Colonic mucosa (tissue), 4 donors: ENCODE data around the gene DNAH17. TPM values are rescaled to one million over a fixed set of nuclear protein-coding genes. Genes with fewer than 3 reads are reported as not detected.

Experiments used
- DNase-seq: peaks from one replicate; pipeline ENCODE4 v3.0.0-alpha.2; 2020
- H3K27ac ChIP-seq: fragments of 200-600 bp; one replicate; pipeline ENCODE4 v1.8.0; 2021
- H3K27me3 ChIP-seq: fragments of 200-600 bp; one replicate; pipeline ENCODE4 v1.8.0; 2021
- H3K36me3 ChIP-seq: fragments of 200-600 bp; one replicate; pipeline ENCODE4 v1.8.0; 2021
- H3K4me1 ChIP-seq: fragments of 200-600 bp; one replicate; pipeline ENCODE4 v1.8.0; 2021; ENCODE audit warnings: mild to moderate bottlenecking
- H3K4me3 ChIP-seq: fragments of 200-600 bp; one replicate; pipeline ENCODE4 v1.8.0; 2021
- H3K9ac ChIP-seq, 2 donors: one replicate each; pipeline ENCODE4 v1.7.0; 2013; ENCODE audit warnings: control low read depth in 2 of 2, low read depth in 2 of 2, low read length in 2 of 2
- H3K9me3 ChIP-seq: fragments of 200-600 bp; one replicate; pipeline ENCODE4 v1.8.0; 2021
- CTCF ChIP-seq: fragments of 200-600 bp; IDR thresholded peaks from one replicate; pipeline ENCODE4 v1.8.0; 2022; ENCODE audit warnings: antibody characterized with exemption, mild to moderate bottlenecking
- intact Hi-C: fragments of 100-400 bp; cut with DNase I; formaldehyde crosslinking; loops from one replicate; pipeline ENCODE4 v1.14.1; 2022
- total RNA-seq, 2 donors: library from RNA; stranded (reverse); fragmentation: NEBNext Ultra II Directional in 1 of 2; extraction: Animal tissue kit (Norgen Biotek cat#: 25700) in 1 of 2; gene quantifications; one replicate each; pipeline ENCODE4 v1.2.1, GENCODE V29; 2021
- donor health status: healthy.
- donor health status: DM: no; HTN: no; CAD: no.
- donor health status: DM: no; HTN: no; CAD: no.

The DNAH17 gene
- total RNA-seq, 2 donors from 2014 or later, result 0.05 to 0.19 TPM

- TF ChIP-seq CTCF, result no peak
- intact Hi-C loops, result no loop called here
- Histone ChIP-seq H3K36me3 (no peaks in the 10 kb centered on the region), H3K27ac (no peak overlapping the region), H3K9ac (no peak overlapping the region), H3K27me3 (no peaks in the 10 kb centered on the region), H3K4me3 (no peak overlapping the region), H3K9me3 (no peaks in the 10 kb centered on the region), H3K4me1 (no peaks in the 10 kb centered on the region)
- no peak for DNase-seq
Measured at GRCh38 chr17:78524870-78525510, 52.2 kb downstream of the DNAH17 start.

GRCh38 chr17:78523934-78524655 is 53.1 kb downstream of the DNAH17 start:
- H3K36me3 ChIP-seq, result no peaks in the 10 kb centered on the region
- no peak overlapping the region for H3K4me3 ChIP-seq
- TF ChIP-seq CTCF, result no peak
- H3K27me3 ChIP-seq, result no peaks in the 10 kb centered on the region
- H3K27ac ChIP-seq, result no peak overlapping the region
- no peaks in the 10 kb centered on the region for H3K4me1 ChIP-seq
- H3K9ac ChIP-seq, result no peak overlapping the region
- intact Hi-C loops, result no loop called here
- no peak for DNase-seq
- H3K9me3 ChIP-seq, result no peaks in the 10 kb centered on the region

- intact Hi-C loops, result no loop called here
Measured at GRCh38 chr17:78522031-78522809, 55.0 kb downstream of the DNAH17 start.

GRCh38 chr17:78517421-78517820 is 59.8 kb downstream of the DNAH17 start:
- no peak overlapping the region for H3K9ac ChIP-seq
- no peak for DNase-seq
- no peak overlapping the region for H3K4me3 ChIP-seq
- H3K4me1 ChIP-seq, result no peaks in the 10 kb centered on the region
- intact Hi-C loops, result no loop called here
- no peaks in the 10 kb centered on the region for H3K27me3 ChIP-seq
- TF ChIP-seq CTCF, result no peak
- H3K9me3 ChIP-seq, result no peaks in the 10 kb centered on the region
- no peaks in the 10 kb centered on the region for H3K36me3 ChIP-seq
- H3K27ac ChIP-seq, result no peak overlapping the region

More at GRCh38 chr17:78522031-78522809, 55.0 kb downstream of the DNAH17 start:
- Histone ChIP-seq H3K4me1 (no peaks in the 10 kb centered on the region), H3K27me3 (no peaks in the 10 kb centered on the region), H3K36me3 (no peaks in the 10 kb centered on the region), H3K27ac (no peak overlapping the region), H3K9ac (no peak overlapping the region), H3K9me3 (no peaks in the 10 kb centered on the region), H3K4me3 (no peak overlapping the region)
- no peak for TF ChIP-seq CTCF
- no peak for DNase-seq

- no peak for DNase-seq
- Histone ChIP-seq H3K9ac (no peak overlapping the region), H3K27me3 (no peaks in the 10 kb centered on the region), H3K9me3 (no peaks in the 10 kb centered on the region), H3K36me3 (no peaks in the 10 kb centered on the region), H3K4me3 (no peak overlapping the region), H3K27ac (no peak overlapping the region), H3K4me1 (no peaks in the 10 kb centered on the region)
- no peak for TF ChIP-seq CTCF
- intact Hi-C loops, result no loop called here
Measured at GRCh38 chr17:78515480-78515879, 61.7 kb downstream of the DNAH17 start.
